WTC11 (cell line): Measurements from ENCODE around the gene SLC9A2. TPM values are rescaled to one million over a fixed set of nuclear protein-coding genes. Genes with fewer than 3 reads are reported as not detected.

Experiments
- ATAC-seq: fragments of 200-7000 bp; cut with Tn5 transposase; 2 replicates; pipeline ENCODE4 v1.10.0; 2021; ENCODE audit warnings: mild to moderate bottlenecking, moderate library complexity
- CTCF ChIA-PET: fragments of 300-600 bp; sonication (Branson Sonifier 250); formaldehyde crosslinking; loops from one replicate; lab custom pipeline; 2021; ENCODE audit warnings: antibody characterized with exemption; lab: Charles Lee
- POLR2A ChIA-PET: fragments of 350-600 bp; sonication (Branson Sonifier 250); formaldehyde crosslinking; loops from one replicate; lab custom pipeline; 2021; ENCODE audit warnings: antibody characterized with exemption; lab: Charles Lee
- DNase-seq: peaks from one replicate; pipeline ENCODE4 v3.0.0; 2021; ENCODE audit warnings: low spot score
- H3K27ac Mint-ChIP-seq: 2 replicates; pipeline ENCODE4 v1.8.0; 2021; ENCODE audit warnings: mixed read lengths
- H3K27me3 Mint-ChIP-seq: 2 replicates; pipeline ENCODE4 v1.8.0; 2021; ENCODE audit warnings: low read depth, mild to moderate bottlenecking, moderate library complexity, mixed read lengths
- H3K36me3 Mint-ChIP-seq: 2 replicates; pipeline ENCODE4 v1.8.0; 2021; ENCODE audit warnings: mixed read lengths
- H3K4me1 Mint-ChIP-seq: 2 replicates; pipeline ENCODE4 v1.8.0; 2022; ENCODE audit warnings: mixed read lengths
- H3K4me3 Mint-ChIP-seq: 2 replicates; pipeline ENCODE4 v1.8.0; 2021; ENCODE audit warnings: mild to moderate bottlenecking, moderate library complexity, mixed read lengths
- H3K9me3 Mint-ChIP-seq: 2 replicates; pipeline ENCODE4 v1.8.0; 2021; ENCODE audit warnings: mixed read lengths
- ATF1 ChIP-seq: sonication (generic); formaldehyde crosslinking; IDR thresholded peaks from 2 replicates; pipeline ENCODE4 v1.8.1; 2023; ENCODE audit warnings: mild to moderate bottlenecking, moderate library complexity, missing genetic modification reagents
- CREM ChIP-seq: sonication (generic); formaldehyde crosslinking; IDR thresholded peaks from 2 replicates; pipeline ENCODE4 v1.8.1; 2022; ENCODE audit warnings: mild to moderate bottlenecking, missing genetic modification reagents, moderate library complexity
- ETV6 ChIP-seq: sonication (generic); formaldehyde crosslinking; IDR thresholded peaks from 2 replicates; pipeline ENCODE4 v1.8.1; 2022; ENCODE audit warnings: mild to moderate bottlenecking, missing genetic modification reagents
- FOXK1 ChIP-seq: sonication (generic); formaldehyde crosslinking; IDR thresholded peaks from 2 replicates; pipeline ENCODE4 v1.8.0; 2022; ENCODE audit warnings: mild to moderate bottlenecking, moderate library complexity, missing genetic modification reagents
- GABPB1 ChIP-seq: sonication (generic); formaldehyde crosslinking; IDR thresholded peaks from 2 replicates; pipeline ENCODE4 v1.8.1; 2023; ENCODE audit warnings: mild to moderate bottlenecking, missing genetic modification reagents
- JAZF1 ChIP-seq: fragments of 250-450 bp; sonication (Bioruptor Pico); IDR thresholded peaks from 2 replicates; pipeline ENCODE4 v1.9.0; 2021; ENCODE audit warnings: moderate library complexity, mild to moderate bottlenecking, inconsistent platforms
- MXD4 ChIP-seq: fragments of 250-450 bp; sonication (Bioruptor Pico); IDR thresholded peaks from 2 replicates; pipeline ENCODE4 v1.8.0; 2021; ENCODE audit warnings: mild to moderate bottlenecking, moderate library complexity, borderline replicate concordance
- NFYB ChIP-seq: sonication (generic); formaldehyde crosslinking; conservative IDR thresholded peaks from 2 replicates; pipeline ENCODE4 v1.8.0; 2022; ENCODE audit warnings: low read depth, missing genetic modification reagents
- NR1H2 ChIP-seq: sonication (generic); formaldehyde crosslinking; IDR thresholded peaks from 2 replicates; pipeline ENCODE4 v1.9.0; 2021; ENCODE audit warnings: mild to moderate bottlenecking, moderate library complexity, missing genetic modification reagents
- NR2C2 ChIP-seq: sonication (generic); formaldehyde crosslinking; IDR thresholded peaks from 2 replicates; pipeline ENCODE4 v1.8.0; 2022; ENCODE audit warnings: mild to moderate bottlenecking, missing genetic modification reagents
- OVOL2 ChIP-seq: fragments of 250-450 bp; sonication (Bioruptor Pico); IDR thresholded peaks from 2 replicates; pipeline ENCODE4 v1.9.0; 2021; ENCODE audit warnings: mild to moderate bottlenecking, borderline replicate concordance
- PRRX2 ChIP-seq: fragments of 250-450 bp; sonication (Bioruptor Pico); IDR thresholded peaks from 2 replicates; pipeline ENCODE4 v1.8.0; 2021; ENCODE audit warnings: mild to moderate bottlenecking
- RORB ChIP-seq: fragments of 250-450 bp; sonication (Bioruptor Pico); IDR thresholded peaks from 2 replicates; pipeline ENCODE4 v1.9.0; 2021; ENCODE audit warnings: mild to moderate bottlenecking
- SMAD3 ChIP-seq: sonication (generic); formaldehyde crosslinking; IDR thresholded peaks from 2 replicates; pipeline ENCODE4 v1.8.0; 2022; ENCODE audit warnings: missing genetic modification reagents, mild to moderate bottlenecking, borderline replicate concordance
- TP53 ChIP-seq: sonication (generic); formaldehyde crosslinking; IDR thresholded peaks from 2 replicates; pipeline ENCODE4 v1.8.1; 2023; ENCODE audit warnings: mild to moderate bottlenecking, missing genetic modification reagents
- ZBTB21 ChIP-seq: sonication (generic); formaldehyde crosslinking; IDR thresholded peaks from 2 replicates; pipeline ENCODE4 v1.8.1; 2023; ENCODE audit warnings: mild to moderate bottlenecking, missing genetic modification reagents, borderline replicate concordance
- ZNF121 ChIP-seq: sonication (generic); formaldehyde crosslinking; IDR thresholded peaks from 2 replicates; pipeline ENCODE4 v1.8.0; 2023; ENCODE audit warnings: missing genetic modification reagents
- ZNF219 ChIP-seq: sonication (generic); formaldehyde crosslinking; IDR thresholded peaks from 2 replicates; pipeline ENCODE4 v1.8.0; 2023; ENCODE audit warnings: missing genetic modification reagents, mild to moderate bottlenecking, borderline replicate concordance
- ZNF263 ChIP-seq: sonication (generic); formaldehyde crosslinking; IDR thresholded peaks from 2 replicates; pipeline ENCODE4 v1.8.1; 2022; ENCODE audit warnings: low read depth, mild to moderate bottlenecking, moderate library complexity, missing genetic modification reagents
- ZNF423 ChIP-seq: fragments of 250-450 bp; sonication (Bioruptor Pico); IDR thresholded peaks from 2 replicates; pipeline ENCODE4 v2.1.2; 2022; ENCODE audit warnings: mild to moderate bottlenecking, moderate library complexity
- total RNA-seq: library from RNA; stranded (reverse); gene quantifications from 3 replicates; pipeline ENCODE4 v1.2.3, GENCODE V29; 2021
- TF ChIP-seq, protein P1 (sequence below): sonication (generic); formaldehyde crosslinking; IDR thresholded peaks from 2 replicates; pipeline ENCODE4 v1.8.1; 2023; ENCODE audit warnings: mild to moderate bottlenecking, missing genetic modification reagents
- TF ChIP-seq, protein P2 (sequence below): sonication (generic); formaldehyde crosslinking; IDR thresholded peaks from 2 replicates; pipeline ENCODE4 v1.8.0; 2022; ENCODE audit warnings: mild to moderate bottlenecking, missing genetic modification reagents
- TF ChIP-seq, protein P3 (sequence below): sonication (generic); formaldehyde crosslinking; IDR thresholded peaks from 2 replicates; pipeline ENCODE4 v1.8.0; 2022; ENCODE audit warnings: mild to moderate bottlenecking, missing genetic modification reagents
- TF ChIP-seq, protein P4 (sequence below): sonication (generic); formaldehyde crosslinking; IDR thresholded peaks from 2 replicates; pipeline ENCODE4 v1.8.0; 2022; ENCODE audit warnings: mild to moderate bottlenecking, missing genetic modification reagents
- TF ChIP-seq, protein P5 (sequence below): fragments of 250-450 bp; sonication (Bioruptor Pico); IDR thresholded peaks from 2 replicates; pipeline ENCODE4 v1.9.0; 2021; ENCODE audit warnings: mild to moderate bottlenecking, borderline replicate concordance

The SLC9A2 gene
- total RNA-seq, 1 experiment from 2014 or later, result 0.07 TPM

DNA sequence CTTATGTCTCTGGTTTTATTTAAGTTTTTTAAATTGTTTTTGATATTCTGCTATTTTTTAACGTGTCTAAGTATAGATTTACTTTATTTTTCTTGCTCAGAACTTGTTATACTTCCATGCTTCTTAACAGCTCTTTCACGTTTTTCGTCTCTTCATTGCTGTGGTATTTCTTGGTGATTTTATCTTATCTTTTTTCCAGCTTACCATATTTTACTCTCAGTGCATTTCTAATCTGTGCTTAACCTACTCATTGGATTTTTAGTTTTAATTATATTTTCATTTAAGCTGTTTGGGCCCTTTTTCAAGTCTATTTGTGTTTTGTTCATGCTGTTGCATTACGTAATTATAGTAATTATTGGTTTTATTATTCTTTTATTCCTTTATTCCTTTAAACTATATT lies 11.1 kb downstream of the SLC9A2 start:
- ChIA-PET POLR2A (no interaction called here), CTCF (no interaction called here)
- H3K27ac Mint-ChIP-seq, result no peak overlapping the region
- ATAC-seq, result no peak
- peaks cover 5% of the 10 kb centered on the region for H3K4me1 Mint-ChIP-seq
- H3K27me3 Mint-ChIP-seq, result no peaks in the 10 kb centered on the region
- TF ChIP-seq ATF1 (CRISPR knock-in tag), result no peak
- TF ChIP-seq NFYB, result no peak
- TF ChIP-seq GABPB1 (CRISPR knock-in tag), result no peak
- TF ChIP-seq ETV6 (CRISPR knock-in tag), result no peak
- TF ChIP-seq MXD4 (CRISPR knock-in tag), result no peak
- TF ChIP-seq OVOL2 (CRISPR knock-in tag), result no peak
- no peak for TF ChIP-seq CREM (CRISPR knock-in tag)
- TF ChIP-seq ZNF423, result no peak
- TF ChIP-seq, protein P1, sequence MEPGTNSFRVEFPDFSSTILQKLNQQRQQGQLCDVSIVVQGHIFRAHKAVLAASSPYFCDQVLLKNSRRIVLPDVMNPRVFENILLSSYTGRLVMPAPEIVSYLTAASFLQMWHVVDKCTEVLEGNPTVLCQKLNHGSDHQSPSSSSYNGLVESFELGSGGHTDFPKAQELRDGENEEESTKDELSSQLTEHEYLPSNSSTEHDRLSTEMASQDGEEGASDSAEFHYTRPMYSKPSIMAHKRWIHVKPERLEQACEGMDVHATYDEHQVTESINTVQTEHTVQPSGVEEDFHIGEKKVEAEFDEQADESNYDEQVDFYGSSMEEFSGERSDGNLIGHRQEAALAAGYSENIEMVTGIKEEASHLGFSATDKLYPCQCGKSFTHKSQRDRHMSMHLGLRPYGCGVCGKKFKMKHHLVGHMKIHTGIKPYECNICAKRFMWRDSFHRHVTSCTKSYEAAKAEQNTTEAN (CRISPR knock-in tag), result no peak
- TF ChIP-seq, protein P2, sequence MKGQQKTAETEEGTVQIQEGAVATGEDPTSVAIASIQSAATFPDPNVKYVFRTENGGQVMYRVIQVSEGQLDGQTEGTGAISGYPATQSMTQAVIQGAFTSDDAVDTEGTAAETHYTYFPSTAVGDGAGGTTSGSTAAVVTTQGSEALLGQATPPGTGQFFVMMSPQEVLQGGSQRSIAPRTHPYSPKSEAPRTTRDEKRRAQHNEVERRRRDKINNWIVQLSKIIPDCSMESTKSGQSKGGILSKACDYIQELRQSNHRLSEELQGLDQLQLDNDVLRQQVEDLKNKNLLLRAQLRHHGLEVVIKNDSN, result no peak
- TF ChIP-seq, protein P3, sequence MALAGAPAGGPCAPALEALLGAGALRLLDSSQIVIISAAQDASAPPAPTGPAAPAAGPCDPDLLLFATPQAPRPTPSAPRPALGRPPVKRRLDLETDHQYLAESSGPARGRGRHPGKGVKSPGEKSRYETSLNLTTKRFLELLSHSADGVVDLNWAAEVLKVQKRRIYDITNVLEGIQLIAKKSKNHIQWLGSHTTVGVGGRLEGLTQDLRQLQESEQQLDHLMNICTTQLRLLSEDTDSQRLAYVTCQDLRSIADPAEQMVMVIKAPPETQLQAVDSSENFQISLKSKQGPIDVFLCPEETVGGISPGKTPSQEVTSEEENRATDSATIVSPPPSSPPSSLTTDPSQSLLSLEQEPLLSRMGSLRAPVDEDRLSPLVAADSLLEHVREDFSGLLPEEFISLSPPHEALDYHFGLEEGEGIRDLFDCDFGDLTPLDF (CRISPR knock-in tag), result no peak
- no peak for TF ChIP-seq ZNF263 (CRISPR knock-in tag)
- TF ChIP-seq SMAD3 (CRISPR knock-in tag), result no peak
- TF ChIP-seq NR1H2 (CRISPR knock-in tag), result no peak
- no peak for TF ChIP-seq PRRX2
- TF ChIP-seq FOXK1 (CRISPR knock-in tag), result no peak
- TF ChIP-seq NR2C2 (CRISPR knock-in tag), result no peak
- TF ChIP-seq RORB (CRISPR knock-in tag), result no peak
- H3K36me3 Mint-ChIP-seq, result no peaks in the 10 kb centered on the region
- H3K4me3 Mint-ChIP-seq, result no peak overlapping the region
- DNase-seq, result no peak
- peaks cover 3% of the 10 kb centered on the region; the same call in 1 of the 2 replicates for H3K9me3 Mint-ChIP-seq

DNA sequence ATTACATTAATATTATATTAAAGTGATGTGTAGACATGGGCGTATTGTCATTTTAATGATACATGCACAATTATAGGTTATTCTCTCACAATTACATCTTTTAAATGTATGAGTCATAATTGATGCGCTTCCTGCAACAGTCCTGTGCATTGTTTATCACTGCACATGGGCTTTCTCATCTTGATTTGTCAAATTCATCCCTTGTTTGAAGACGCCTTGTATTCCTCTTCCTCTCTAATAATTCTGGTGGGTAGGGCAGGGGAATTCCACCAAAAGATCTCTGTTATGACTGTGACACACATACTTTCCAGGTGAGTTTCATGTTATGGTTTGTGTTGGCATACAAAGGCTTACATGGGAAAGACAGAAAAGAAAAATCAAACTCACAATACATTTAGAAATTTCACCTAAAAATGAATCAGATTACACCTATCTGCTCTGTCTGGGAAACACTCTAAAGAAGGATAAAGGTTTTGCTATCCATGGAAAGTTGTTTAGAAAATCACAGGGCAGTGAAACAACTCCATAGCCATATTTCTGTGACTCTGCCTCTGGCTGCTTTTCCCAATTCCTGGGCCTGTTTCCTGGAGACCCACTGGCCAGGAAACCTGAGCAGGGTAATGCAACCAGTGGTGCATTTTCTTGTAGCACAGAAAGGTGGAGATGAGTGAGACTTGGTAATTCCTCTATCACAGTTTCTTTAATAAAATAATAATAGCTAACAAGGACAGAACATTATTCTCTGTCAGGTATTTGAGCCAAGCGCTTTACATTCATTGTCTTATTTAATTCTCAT lies 13.2 kb downstream of the SLC9A2 start:
- ChIA-PET POLR2A (no interaction called here), CTCF (interaction anchor here (0.6 kb wide), 1 partner anchor 33 kb away, joined by 3 read pairs; no protein-coding TSS in a partner anchor)
- no peak overlapping the region for H3K4me3 Mint-ChIP-seq
- H3K36me3 Mint-ChIP-seq, result no peaks in the 10 kb centered on the region
- ATAC-seq (peak; percentile 72), DNase-seq (no peak)
- no peaks in the 10 kb centered on the region for H3K9me3 Mint-ChIP-seq
- H3K27ac Mint-ChIP-seq, result no peak overlapping the region
- peaks cover 8% of the 10 kb centered on the region for H3K4me1 Mint-ChIP-seq
- H3K27me3 Mint-ChIP-seq, result no peaks in the 10 kb centered on the region
- TF ChIP-seq ZBTB21 (CRISPR knock-in tag) (no peak), JAZF1 (CRISPR knock-in tag) (no peak), ZNF219 (CRISPR knock-in tag) (no peak), RORB (CRISPR knock-in tag) (no peak), ZNF121 (CRISPR knock-in tag) (no peak), TP53 (CRISPR knock-in tag) (no peak)
- TF ChIP-seq, protein P4, sequence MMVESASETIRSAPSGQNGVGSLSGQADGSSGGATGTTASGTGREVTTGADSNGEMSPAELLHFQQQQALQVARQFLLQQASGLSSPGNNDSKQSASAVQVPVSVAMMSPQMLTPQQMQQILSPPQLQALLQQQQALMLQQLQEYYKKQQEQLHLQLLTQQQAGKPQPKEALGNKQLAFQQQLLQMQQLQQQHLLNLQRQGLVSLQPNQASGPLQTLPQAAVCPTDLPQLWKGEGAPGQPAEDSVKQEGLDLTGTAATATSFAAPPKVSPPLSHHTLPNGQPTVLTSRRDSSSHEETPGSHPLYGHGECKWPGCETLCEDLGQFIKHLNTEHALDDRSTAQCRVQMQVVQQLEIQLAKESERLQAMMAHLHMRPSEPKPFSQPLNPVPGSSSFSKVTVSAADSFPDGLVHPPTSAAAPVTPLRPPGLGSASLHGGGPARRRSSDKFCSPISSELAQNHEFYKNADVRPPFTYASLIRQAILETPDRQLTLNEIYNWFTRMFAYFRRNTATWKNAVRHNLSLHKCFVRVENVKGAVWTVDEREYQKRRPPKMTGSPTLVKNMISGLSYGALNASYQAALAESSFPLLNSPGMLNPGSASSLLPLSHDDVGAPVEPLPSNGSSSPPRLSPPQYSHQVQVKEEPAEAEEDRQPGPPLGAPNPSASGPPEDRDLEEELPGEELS (CRISPR knock-in tag), result no peak
- TF ChIP-seq, protein P5, sequence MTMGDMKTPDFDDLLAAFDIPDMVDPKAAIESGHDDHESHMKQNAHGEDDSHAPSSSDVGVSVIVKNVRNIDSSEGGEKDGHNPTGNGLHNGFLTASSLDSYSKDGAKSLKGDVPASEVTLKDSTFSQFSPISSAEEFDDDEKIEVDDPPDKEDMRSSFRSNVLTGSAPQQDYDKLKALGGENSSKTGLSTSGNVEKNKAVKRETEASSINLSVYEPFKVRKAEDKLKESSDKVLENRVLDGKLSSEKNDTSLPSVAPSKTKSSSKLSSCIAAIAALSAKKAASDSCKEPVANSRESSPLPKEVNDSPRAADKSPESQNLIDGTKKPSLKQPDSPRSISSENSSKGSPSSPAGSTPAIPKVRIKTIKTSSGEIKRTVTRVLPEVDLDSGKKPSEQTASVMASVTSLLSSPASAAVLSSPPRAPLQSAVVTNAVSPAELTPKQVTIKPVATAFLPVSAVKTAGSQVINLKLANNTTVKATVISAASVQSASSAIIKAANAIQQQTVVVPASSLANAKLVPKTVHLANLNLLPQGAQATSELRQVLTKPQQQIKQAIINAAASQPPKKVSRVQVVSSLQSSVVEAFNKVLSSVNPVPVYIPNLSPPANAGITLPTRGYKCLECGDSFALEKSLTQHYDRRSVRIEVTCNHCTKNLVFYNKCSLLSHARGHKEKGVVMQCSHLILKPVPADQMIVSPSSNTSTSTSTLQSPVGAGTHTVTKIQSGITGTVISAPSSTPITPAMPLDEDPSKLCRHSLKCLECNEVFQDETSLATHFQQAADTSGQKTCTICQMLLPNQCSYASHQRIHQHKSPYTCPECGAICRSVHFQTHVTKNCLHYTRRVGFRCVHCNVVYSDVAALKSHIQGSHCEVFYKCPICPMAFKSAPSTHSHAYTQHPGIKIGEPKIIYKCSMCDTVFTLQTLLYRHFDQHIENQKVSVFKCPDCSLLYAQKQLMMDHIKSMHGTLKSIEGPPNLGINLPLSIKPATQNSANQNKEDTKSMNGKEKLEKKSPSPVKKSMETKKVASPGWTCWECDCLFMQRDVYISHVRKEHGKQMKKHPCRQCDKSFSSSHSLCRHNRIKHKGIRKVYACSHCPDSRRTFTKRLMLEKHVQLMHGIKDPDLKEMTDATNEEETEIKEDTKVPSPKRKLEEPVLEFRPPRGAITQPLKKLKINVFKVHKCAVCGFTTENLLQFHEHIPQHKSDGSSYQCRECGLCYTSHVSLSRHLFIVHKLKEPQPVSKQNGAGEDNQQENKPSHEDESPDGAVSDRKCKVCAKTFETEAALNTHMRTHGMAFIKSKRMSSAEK (CRISPR knock-in tag), result no peak
- TF ChIP-seq, protein P1 (CRISPR knock-in tag), result no peak
